Measurements from ENCODE around the gene CWC22. TPM values are rescaled to one million over a fixed set of nuclear protein-coding genes. Genes with fewer than 3 reads are reported as not detected.
"Not testable (repeated sequence)": the region's sequence is repeated elsewhere in the genome, so short reads cannot be mapped to it uniquely, and the experiment has no call there.

Gene CWC22
- total RNA-seq, 2 experiments from 2014 or later: 28.8 to 29.2 TPM

DNA sequence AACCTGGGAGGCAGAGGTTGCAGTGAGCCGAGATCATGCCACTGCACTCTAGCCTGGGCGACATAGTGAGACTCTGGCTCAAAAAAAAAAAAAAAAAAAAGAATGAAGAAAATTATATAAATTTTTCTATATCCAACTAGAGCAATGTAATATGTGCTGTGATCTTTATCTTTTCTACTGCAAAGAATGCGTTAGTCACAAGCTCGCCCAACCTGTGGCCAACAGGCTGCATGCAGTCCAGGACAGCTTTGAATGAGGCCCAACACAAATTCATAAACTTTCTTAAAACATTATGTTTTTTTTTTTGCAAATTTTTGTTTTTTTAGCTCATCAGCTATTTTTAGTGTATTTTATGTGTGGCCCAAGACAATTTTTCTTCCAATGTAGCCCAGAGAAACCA is 48.8 kb downstream of the CWC22 start:
- POLR2A ChIA-PET: not testable (repeated sequence)

DNA sequence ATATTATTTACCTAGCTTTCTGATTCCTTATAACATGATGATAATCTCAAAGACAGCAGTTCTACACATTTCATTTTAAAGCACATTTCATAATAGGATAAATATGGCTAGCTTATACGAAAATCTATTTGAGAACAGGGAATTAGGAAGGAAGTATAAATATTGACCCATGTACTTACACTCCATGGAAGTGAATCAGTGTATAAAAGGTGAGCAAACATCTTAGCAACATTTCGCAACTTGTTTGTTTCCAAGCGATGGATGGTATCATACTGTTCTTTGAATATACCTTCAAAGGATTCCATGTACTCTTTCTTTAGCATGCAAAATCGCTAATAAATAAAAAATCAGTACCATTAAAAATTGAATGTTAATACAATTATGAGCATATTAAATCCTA is 53.1 kb downstream of the CWC22 start:
- CTCF ChIA-PET: no interaction called here
- POLR2A ChIA-PET: no interaction called here

More for the DNA sequence above, 48.8 kb downstream of the CWC22 start:
- CTCF ChIA-PET: not testable (repeated sequence)

DNA sequence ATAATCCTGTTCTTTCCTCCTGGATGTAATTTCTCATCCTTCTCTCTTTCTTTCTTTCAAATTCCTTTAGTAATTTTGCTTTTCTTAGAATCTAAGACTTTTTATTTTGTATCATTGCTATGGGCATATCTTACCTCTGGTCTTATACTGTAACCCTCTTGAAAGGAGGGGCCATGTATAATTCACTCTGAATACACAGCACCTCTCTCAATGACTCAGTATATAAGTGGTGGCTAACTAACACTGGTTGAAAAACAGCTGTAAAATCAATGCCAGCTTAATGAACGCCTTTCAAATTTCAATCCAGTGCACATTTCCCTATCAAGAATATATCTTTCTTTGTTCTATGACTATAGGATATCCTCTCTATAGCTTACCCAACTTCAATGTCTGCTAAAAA is 53.7 kb downstream of the CWC22 start:
- ChIA-PET CTCF (no interaction called here), POLR2A (no interaction called here)

DNA sequence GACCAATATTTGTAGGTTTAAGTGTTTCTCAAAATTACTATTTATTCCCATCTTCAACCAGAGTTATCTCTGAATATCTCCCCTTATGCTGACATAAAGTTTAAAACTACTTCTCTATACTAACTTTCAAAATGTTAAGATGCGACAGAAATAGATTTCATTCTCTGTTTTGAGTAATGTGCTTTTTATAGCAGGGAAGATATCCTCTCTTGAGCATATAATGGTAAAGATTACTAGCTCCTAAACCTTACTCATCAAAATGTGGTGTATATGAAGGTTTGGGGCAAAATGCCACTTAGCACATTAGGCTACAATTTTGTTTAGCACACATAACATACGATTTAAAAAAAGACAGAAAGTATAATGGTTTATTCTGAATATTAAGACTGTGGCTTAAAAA is 54.4 kb downstream of the CWC22 start:
- ChIA-PET CTCF (no interaction called here), POLR2A (no interaction called here)

DNA sequence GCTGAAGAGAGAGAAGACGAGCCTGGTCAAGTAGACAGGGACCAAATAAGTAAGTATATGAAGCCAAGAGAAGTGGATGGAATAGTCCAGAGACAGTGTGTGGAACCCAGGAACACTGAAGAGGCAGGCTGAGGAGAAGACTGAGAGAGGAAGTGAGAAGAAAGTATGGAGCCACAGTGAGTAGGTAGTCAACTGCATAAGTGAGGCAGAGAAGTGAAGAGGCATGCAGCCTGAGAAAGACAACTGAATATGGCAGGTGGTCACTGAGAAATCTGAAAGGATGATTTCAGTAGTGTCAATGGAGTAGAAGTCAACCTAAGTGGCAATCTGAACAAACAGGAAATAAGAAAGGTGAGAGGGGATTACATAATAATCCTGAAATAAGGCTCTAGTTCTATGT is 55.4 kb downstream of the CWC22 start:
- POLR2A ChIA-PET: no interaction called here
- CTCF ChIA-PET: no interaction called here

DNA sequence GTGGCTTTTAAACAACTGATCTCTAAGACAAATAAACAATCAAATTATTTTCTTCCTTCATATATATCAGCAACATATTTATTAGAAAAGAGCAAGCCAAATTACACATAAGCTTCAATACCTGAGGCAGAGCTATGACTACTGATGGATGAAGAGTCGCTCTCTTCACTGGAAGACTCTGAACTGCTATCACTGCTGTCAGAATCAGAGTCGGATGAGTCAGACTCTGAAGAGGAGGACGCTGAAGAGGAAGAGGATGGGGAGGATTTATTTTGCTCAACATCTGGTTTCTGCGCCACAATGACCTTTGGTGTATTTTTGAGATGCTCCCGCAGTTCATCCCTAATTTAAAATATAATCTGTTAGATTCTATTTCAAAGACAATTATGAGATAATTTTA is 56.7 kb downstream of the CWC22 start:
- CTCF ChIA-PET: no interaction called here

DNA sequence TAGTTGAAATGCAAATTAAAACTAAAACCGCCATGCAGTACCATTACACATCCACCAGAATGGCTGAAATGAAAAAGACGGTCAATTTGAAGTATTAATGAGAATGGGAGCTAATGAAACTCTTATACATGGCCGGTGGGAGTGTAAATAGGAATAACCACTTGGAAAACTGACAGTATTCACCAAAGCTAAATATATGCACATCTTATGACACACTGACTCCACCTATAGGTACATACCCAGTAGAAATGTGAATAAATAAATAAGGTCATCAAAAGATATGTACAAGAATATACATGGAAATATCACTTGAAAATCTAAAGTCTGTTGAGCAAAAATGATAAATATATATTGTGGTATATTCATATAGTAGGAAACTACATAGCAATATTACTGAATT is 57.7 kb downstream of the CWC22 start:
- CTCF ChIA-PET: no interaction called here
- POLR2A ChIA-PET: no interaction called here

More for the DNA sequence above, 56.7 kb downstream of the CWC22 start:
- POLR2A ChIA-PET: no interaction called here

DNA sequence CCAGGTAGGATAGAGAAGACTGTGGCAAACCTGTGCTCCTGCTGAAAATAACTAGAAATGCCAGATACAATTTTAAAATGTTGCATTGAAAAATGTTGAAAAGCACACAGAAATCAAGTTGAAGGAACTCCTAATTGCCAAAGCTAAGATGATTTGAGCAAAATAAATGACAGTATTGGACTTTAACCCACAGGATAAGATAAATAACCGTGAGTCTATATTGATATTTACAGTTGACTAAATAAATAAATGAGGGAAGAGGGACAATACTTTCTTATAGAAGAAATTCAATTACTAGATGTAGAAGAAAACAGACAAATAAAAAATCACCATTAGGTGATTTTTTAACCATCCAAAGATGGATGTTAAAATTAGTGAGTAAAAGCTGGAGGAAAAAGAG is 59.0 kb downstream of the CWC22 start:
- CTCF ChIA-PET: no interaction called here
- POLR2A ChIA-PET: no interaction called here

DNA sequence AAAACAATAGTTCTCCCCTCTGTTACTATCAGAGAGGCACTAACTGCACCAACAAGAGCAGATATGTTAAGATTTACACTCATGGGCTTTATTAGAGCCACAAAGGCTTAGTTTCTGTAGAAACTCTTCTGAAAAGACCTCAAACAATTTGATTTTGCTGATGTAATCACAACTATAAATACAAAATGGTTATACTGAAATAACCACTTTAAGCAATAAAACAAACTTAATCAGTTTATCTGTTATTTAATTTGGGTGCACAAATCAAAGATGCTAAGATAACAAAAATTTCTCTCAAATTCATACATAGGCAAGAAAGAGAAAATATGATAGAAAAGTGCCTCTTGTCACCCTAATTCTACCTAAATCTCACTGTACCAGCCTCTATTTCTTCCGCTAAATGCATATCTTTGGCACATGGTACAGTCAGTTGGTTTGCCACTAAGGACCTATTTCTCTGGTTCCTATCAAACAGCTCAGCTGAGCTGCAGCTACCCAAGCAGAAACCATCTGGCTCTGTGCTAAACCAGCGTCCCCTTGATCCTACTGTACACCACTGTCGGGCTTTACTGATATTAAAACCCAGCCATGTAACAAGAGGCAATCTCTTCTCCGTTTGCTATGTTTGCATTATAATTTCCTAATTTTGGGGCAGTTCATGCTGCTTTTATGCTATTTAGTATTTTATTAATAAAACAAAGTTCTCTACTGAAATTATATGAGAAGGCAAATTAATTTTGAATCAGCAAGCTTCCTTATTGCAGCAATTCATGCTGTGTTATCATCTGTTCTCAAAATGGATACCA is 60.1 kb downstream of the CWC22 start:
- ChIA-PET POLR2A (no interaction called here), CTCF (no interaction called here)

DNA sequence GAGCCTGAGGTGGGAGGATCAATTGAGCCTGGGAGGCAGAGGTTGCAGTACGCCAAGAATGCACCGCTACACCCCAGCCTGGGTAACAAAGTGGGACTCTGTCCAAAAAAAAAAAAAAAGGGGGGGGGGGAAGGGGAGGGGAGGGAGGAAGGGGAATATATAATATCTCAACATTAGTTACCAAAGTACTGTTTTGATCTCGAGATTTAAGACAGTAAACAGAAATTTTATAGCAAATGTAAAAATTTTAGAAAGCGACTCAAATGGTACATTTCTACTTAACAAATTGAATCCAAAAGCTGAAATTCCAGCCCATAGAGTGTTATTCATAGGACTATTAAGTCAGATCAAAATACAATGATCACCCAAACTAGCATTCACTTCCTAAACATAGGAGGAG is 60.8 kb downstream of the CWC22 start:
- CTCF ChIA-PET: no interaction called here

DNA sequence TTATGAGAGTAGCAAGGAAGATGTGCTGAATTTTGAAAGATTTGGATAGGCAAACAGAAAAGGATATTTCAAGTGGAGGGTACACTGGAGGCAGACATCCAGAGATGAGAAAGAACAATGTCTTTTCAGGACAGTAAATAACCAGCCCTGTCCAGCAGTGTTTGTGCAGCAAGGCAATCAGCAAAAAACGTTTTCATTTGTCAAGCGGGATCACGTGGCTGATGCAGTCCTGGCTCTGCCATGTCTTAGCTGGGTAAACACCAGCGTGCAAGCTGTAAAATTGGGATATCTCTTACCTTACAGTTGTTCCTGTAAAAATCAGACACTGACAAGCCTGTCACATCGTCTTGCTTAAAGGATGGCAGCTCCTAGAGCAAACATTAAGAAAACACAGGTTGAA is 67.8 kb downstream of the CWC22 start:
- POLR2A ChIA-PET: no interaction called here
- CTCF ChIA-PET: no interaction called here

More for the DNA sequence above, 60.8 kb downstream of the CWC22 start:
- POLR2A ChIA-PET: no interaction called here

DNA sequence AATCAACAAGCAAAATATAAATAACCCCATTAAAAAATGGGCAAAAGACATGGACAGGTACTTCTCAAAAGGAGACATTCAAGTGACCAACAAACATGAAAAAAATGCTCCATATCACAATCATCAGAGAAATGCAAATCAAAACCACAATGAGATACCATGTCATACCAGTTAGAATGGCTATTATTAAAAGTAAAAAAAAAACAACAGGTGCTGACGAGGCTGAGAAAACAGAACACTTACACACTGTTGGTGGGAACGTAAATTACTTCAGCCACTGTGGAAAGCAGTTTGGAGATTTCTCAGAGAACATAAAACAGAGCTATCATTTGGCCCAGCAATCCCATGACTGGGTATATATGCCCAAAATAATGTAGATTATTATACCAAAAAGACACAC is 69.1 kb downstream of the CWC22 start:
- POLR2A ChIA-PET: no interaction called here
- CTCF ChIA-PET: no interaction called here

DNA sequence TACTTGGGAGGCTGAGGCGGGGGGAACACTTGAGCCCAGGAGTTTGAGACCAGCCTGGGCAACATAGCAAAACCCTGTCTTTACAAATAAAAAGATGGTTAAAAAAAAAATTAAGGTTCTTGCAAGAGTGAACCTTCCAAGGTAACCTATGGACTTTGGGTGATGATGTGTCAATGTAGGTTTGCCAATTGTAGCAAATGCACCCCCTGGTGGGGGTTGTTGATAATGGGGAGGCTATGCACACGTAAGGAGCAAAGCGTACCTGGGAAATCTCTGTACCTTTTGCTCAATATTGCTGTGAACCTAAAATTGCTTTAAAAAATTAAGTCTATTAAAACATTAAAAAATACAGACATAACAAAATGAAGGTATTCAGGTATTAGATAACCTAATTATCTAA is 70.4 kb downstream of the CWC22 start:
- ChIA-PET CTCF (no interaction called here), POLR2A (no interaction called here)

DNA sequence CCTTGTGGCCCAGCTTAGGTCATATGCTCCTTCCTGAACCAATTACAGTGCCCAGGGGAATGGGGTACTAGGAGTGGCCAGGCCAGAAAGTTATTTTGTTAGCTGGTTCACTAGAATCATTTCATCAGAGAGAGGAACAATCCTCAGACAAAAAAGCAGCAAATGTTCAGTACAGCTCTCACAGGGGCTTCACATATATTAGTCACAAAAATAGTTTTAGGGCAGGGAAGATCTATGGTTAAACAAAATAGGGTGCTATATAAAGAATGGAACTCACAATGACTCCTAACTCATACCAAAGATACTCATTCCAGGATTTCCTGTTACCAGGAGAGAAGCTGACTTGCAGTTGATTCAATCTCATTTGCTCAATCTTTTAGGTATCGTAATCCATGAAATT is 71.0 kb downstream of the CWC22 start:
- CTCF ChIA-PET: no interaction called here
- POLR2A ChIA-PET: no interaction called here

DNA sequence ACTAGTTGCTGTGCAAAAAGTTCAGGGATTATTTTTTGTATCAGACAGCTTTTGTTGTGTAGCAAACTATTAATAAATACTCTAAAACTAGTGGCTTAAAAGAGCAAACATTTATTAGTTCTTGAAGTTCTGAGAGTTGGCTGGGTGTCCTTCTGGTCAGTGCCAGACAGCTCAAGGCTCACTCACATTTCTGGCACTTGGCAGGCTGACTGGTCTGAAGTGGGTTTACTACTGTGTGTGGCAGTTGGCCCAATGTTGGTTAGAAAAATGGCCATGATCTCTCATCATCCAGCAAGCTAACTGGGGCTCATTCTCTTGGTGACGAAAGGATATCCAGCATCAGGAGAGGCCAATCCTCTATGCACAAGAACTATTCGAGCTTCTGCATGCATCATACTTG is 74.3 kb downstream of the CWC22 start:
- CTCF ChIA-PET: no interaction called here
- POLR2A ChIA-PET: no interaction called here

DNA sequence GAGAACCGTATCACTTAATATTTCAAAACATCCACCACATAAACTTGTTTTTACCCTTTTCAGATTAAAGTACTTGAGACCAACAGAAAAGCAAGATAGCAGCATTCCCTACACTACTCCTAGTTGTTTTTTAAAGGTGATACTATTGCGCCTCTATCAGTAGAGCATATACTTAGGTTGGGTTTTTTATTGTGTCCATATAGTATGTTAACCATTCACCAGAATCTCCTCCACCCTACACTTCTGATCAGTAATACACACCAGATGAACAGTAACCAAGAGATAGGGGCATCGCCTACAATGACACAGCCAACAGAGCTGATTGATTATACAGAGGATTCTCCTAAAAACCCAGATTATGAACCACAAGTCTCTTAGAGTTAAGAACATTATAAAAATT is 75.6 kb downstream of the CWC22 start:
- CTCF ChIA-PET: no interaction called here

DNA sequence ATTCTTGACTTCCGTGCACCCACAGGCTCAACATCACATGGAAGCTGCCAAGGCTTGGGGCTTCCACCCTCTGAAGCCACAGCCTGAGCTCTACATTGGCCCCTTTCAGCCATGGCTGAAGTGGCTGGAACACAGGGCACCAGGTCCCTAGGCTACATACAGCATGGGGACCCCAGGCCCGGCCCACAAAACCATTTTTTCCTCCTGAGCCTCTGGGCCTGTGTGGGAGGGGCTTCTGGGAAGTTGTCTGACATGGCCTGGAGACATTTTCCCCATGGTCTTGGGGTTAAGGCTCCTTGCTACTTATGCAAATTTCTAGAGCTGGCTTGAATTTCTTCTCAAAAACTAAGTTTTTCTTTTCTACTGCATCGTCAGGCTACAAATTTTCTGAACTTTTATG is 77.1 kb downstream of the CWC22 start:
- CTCF ChIA-PET: not testable (repeated sequence)

More for the DNA sequence above, 75.6 kb downstream of the CWC22 start:
- POLR2A ChIA-PET: no interaction called here

DNA sequence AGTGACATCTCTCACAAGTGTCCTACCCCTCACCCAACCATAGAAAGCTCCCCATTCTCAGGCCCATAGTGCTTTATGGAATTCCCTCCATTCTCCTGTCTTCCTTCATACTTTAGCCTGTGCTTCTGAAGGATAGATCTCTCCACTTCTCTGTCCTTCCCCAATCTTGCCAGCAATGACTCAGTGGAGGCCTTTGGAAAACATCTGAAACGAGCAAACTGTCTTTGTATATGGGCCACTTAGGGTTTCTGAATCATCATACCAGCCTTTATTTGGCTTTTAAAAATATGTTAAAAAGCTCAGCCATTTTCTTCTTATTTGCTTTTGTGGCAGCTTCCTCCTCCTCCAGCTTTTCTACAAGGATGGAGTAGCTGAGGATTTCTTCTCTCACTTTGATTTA is 80.1 kb downstream of the CWC22 start:
- CTCF ChIA-PET: no interaction called here
- POLR2A ChIA-PET: no interaction called here

More for the DNA sequence above, 77.1 kb downstream of the CWC22 start:
- POLR2A ChIA-PET: not testable (repeated sequence)

DNA sequence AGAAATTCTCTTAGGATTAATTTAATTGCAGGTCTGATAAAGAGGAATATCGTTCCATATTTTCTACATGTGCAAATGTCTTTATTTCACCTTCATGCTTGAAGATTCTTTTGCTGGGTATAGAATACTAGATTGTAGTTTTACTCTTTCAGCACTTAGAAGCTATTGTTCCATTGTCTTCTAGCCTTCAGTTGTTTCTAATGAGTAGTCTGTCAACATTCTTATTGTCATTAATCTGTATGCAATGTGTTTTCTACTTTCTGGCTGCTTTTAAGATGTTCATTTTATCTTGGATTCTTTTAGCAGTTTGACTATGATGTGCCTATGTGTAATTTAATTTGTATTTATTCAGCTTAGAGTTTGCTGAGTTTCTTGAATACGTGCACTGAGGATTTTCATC is 81.4 kb downstream of the CWC22 start:
- CTCF ChIA-PET: no interaction called here
- POLR2A ChIA-PET: no interaction called here

DNA sequence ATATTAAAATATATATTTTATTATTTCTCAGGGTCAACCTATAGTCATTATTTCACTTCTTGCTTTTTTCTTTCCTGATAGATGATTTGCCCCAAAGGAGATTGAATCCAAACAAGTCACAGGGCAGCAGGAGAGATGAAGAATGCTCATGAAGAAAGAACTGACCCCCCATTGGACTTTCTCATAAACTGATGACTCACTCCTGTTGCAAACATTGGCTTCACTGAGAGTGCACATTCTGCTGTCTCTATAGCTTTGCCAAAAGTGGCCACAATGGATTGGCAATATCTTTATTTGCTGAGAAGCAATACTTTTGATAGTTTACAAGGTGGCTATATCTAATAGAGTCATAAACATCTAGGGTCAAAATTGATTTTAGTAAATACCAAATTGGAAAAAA is 89.8 kb downstream of the CWC22 start:
- ChIA-PET CTCF (no interaction called here), POLR2A (no interaction called here)

DNA sequence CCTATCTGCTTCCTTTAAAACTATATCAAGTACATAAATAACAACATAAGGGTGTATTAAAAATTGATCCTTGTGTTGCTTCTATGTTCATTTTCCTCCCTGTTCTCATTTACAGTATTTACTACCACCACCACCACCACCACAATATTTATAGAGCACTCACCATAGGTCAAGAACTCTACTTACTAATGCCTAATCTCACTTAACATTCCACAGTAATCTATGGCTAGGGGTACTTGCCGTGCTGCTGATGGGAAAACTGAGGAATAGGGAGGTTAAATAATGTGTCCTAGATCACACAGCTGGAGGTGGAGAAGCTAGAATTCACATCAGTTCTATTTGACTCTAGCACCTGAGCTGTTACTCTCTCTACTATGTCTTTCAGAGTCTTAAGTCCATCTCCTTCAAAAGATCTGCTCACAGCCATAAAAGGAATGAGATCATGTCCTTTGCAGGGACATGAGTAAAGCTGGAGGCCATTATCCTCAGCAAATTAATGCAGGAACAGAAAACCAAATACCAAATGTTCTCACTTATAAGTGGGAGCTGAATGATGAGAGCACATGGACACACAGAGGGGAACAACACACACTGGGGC is 91.6 kb downstream of the CWC22 start:
- POLR2A ChIA-PET: no interaction called here
- CTCF ChIA-PET: no interaction called here

DNA sequence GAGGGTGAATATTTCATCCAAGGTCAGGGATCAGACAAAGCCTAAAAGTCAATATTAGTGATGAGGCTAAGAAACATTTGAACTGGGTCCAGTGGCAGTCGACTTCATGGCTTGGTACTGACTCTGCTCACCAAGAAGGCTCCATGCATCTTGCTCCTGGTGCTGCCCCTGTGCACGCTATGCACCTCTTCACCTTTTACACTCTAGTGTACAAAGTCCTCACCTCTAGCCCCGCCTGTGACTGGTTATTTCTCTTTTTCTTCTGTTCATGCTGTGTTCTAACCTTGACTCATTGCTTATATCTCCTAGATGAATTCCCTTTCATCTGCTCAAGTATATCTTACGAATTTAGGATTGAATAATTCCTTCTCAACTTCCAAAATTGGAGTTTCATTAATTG is 93.3 kb downstream of the CWC22 start:
- ChIA-PET POLR2A (no interaction called here), CTCF (no interaction called here)
